HG03135 (cell line): ENCODE results near the gene MFAP2.
"Not testable (repeated sequence)": the region's sequence is repeated elsewhere in the genome, so short reads cannot be mapped to it uniquely, and the experiment has no call there.

ENCODE experiments used
- ATAC-seq: cut with Tn5 transposase; IDR thresholded peaks from one replicate; pipeline ENCODE4 v1.9.1; 2021; ENCODE audit warnings: mild to moderate bottlenecking, moderate library complexity; ENCODE audit not compliant: unreplicated experiment

MFAP2 gene

DNA sequence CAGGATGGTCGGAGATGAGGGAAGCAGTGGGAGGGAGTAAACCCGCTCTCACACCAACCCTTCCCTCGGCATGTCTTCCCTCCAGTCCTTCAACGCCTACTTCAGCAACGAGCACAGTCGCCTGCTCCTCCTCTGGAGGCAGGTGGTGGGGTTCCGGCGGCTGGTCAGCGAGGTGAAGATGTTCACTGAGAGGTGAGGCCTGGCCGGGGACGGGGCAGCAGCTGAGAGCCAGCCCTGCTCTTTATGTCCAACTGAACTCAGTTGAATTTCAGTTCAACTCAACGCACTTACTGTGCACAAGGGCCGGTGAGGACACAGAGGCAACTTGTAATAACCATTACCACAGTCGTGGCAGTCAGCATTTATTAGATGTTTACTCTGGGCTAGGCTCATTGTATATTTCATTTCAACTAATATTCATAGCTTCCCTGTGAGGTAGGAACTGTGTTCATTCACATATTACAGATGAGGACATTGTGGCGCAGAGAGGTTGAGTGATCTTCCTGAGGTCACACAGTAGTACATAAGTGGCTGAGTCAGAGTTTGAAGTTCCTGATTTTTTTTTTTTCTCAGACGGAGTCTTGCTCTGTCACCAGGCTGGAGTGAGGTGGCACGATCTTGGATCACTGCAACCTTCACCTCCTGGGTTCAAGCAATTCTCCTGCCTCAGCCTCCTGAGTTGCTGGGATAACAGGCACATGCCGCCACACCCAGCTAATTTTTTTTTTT, 49.0 kb downstream of the MFAP2 start:
- ATAC-seq, result not testable (repeated sequence)

DNA sequence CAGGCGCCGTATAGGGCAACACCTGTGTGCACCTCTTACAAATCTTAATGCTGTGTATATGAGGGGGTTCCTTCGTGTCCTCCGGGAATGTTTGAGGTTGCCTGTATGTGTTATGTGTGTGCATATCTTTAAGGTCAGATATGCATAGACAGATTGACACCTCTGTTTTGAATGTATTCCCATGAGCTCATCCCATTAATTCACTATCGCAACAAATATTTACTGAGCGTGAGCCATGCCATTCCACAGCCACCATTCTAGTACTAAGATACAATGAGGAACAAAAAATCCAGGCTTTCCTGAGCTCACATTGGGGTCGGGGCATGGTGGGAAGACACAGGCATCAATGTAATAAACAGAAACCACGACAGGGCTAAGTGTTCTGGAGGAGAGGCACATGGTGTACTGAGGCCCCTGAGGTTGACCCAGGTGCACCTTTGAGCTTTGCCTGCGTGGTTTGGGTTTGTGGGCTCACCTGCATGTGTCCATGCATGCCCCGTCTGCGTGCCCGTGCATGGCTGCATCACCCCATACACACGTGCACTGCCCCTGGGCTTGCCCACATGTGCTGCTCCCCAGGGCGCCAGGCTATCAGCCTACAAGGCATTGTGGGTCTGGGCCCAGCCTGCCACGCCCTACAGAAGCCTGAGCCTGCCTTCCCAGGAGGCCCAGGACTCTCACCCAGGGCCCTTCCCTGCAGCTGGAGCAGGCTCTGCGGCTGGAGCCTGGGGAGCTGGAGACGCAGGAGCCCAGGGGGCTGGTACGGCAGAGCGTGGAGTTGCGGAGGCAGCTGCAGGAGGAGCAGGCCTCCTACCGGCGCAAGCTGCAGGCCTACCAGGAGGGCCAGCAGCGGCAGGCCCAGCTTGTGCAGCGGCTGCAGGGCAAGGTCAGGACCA, 51.0 kb downstream of the MFAP2 start:
- ATAC-seq, result not testable (repeated sequence)

DNA sequence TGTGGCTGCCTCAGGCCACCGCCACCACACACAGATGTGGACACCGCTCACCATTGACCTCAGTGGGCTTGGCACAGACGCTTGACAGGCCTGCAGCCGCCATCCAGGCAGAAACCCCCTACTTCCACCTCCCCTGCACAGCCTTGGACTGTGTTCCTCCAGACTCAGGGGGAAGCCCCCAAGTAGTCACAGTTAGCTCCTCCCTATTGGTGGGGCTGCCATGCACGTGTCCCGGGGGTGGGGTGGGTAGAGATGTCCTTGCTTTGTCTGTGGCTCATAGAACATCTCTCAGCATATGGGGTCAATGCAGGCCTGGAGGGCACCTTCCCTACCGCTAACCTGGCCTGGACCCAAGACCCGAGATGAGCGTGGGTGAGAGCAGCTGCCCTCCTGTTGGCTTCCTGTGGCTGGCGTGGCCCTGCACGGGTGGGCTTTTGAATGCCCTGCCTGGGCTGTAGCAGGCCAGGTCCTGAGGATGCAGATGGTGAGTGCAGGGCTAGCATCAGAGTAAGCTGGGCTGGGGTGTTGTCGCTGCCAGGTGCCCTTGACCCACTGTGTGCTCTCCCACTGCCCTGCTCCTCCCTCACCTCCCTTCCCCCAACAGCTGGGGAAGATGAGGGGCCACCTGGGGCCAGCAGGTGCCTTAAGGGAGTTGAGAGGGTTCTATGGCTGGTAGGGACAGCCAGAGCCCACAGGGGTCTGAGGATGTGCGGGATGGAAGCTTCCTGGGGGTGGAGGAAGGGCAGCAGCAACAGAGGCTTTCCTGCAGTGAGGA, 52.5 kb downstream of the MFAP2 start:
- no peak for ATAC-seq

DNA sequence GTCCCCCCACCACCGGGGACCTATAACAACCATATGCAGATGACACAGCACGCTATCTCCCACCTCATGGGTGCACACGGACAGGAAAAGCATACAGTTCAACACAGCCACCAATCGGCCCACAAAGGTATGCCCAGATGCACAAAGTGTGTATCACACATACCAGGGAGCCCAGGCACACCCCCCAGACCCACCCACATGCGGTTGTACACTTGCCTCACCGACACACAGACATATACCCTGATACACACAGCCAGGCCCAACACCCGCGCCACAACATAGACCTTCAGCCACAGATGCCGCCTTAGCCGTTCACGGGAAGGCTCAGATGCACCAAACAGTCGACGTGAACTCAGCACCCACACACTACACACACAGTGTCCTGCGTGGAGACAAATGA, 53.2 kb downstream of the MFAP2 start:
- ATAC-seq, result no peak

DNA sequence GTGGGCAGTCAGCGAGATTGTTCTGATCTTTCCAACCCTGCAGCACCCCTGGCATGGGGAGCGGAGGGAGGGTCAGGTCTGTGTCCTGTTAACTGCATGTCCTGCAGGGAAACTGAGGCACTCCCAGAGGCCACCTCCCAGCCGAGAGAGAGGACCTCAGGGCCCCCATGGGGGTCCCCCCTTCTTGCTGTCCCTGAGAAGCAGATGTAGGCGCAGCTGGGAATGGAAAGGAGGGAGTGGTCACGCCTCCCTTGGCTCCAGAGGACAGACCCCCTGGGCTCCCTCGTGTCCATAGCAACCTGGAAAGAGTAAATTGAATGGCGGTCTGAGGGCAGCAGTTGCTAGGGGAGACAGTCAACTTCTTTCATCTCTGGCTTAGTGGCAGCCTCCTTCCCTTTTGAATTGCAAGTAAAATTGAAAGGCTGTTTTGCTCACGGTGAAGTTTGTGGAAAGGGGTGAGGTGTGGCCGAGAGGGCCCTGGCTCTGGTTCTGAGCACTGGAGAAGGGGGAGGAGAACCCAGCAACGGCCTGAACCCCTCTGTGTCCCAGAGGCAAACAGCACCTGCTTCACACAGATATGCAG, 53.8 kb downstream of the MFAP2 start:
- ATAC-seq, result no peak

DNA sequence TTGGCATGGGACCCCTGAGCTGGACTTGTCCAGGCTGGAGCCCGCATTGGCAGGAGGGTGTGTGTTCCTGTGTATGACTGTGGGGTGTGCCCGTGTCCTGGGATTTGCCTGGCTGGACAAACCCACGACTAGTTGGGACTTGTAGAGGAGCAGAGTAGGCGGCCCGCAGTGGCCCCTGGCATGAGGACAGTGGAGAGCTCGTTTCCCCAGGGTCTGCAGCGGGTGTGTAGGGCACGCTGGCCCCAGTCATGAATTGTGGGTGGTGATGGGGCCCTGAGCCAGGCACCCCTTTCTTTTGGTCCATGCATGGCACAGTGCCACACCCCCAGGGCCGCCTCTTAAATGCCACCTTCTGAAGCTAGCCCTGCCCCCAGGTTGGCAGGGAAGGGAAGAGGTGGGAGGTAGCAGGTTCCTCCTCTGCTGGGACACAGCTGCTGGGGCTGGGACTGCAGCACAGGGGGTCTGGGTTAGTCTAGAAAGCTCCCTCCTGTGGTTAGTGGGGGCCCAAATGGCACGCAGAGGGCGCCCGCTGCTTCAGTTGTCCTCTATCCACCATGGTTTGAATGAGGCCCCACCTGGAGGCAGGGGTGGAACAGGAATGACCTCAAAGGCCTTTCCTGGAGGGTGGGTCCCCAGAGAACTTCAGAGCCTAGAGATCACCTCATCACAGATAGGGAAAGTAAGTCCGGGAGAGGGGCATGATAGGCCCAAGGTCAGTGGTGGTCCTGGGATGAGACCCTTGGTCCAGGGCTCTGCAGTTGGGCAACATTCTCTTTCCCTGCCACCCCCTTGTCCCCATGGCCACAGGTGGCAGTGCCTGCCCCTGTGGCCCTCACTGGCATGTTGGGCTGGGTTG, 54.6 kb downstream of the MFAP2 start:
- ATAC-seq, result no peak

DNA sequence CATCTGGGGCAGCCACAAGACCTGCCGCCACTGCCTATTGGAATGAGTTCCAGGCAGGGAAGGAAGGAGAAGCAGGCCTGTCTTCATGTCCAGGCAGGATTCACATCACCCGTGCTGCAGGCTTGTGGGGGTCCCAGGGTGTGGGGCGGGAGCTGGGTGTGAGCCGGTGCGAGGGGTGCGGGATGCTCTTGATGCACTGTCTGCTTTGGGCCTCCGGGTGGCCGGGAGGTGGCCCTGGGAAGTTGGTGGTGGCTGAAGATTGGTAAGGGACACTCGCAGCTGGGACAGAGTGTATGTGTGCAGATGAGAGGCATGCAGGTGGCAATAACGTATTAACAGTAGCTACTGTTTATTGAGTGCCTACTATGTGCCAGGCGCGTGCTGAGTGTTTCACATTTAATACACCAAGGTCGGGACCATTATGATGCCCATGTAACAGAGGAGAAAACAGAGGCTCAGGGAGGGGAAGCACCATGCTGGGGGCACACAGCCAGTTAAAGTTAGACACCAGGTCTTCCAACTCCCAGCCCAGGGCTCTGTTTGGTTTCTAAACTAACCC, 55.4 kb downstream of the MFAP2 start:
- ATAC-seq, result no peak
